Natural killer cell (primary cell): Measurements from ENCODE around the gene ZNF827. TPM values are rescaled to one million over a fixed set of nuclear protein-coding genes. Genes with fewer than 3 reads are reported as not detected.

Experiments used
- ATAC-seq, 3 donors: fragments of 150-1000 bp in 2 of 3; fragments of 200-7000 bp in 1 of 3; cut with Tn5 transposase; 1 replicate in 1 of 3; 2 replicates in 2 of 3; pipeline ENCODE4 v1.10.0; 2021; ENCODE audit warnings: mild to moderate bottlenecking in 2 of 3, moderate library complexity in 2 of 3
- DNase-seq, 2 donors: peaks; one replicate each; pipeline versions ENCODE4 v3.0.0 to v3.0.0-alpha.2; 2013 to 2021; ENCODE audit warnings: mixed read lengths in 1 of 2
- H3K27ac ChIP-seq: one replicate; pipeline ENCODE4 v1.5.1; 2013; ENCODE audit warnings: mild to moderate bottlenecking, low read length
- H3K27me3 ChIP-seq: one replicate; pipeline ENCODE4 v1.6.1; 2013; ENCODE audit warnings: low read length; ENCODE audit not compliant: control insufficient read depth, insufficient read depth
- H3K36me3 ChIP-seq: one replicate; pipeline ENCODE4 v1.6.1; 2013; ENCODE audit warnings: low read length; ENCODE audit not compliant: control insufficient read depth, insufficient read depth
- H3K4me1 ChIP-seq: one replicate; pipeline ENCODE4 v1.6.1; 2013; ENCODE audit warnings: low read length; ENCODE audit not compliant: control insufficient read depth, insufficient read depth
- H3K4me3 ChIP-seq: one replicate; pipeline ENCODE4 v1.5.1; 2013; ENCODE audit warnings: low read length
- H3K9me3 ChIP-seq: one replicate; pipeline ENCODE4 v1.6.1; 2013; ENCODE audit warnings: low read length; ENCODE audit not compliant: control insufficient read depth, insufficient read depth
- H3K27ac Mint-ChIP-seq, 2 donors: one replicate each; pipeline ENCODE4 v1.8.0; 2022; ENCODE audit warnings: mild to moderate bottlenecking in 2 of 2, mixed read lengths in 2 of 2, moderate library complexity in 1 of 2
- H3K27me3 Mint-ChIP-seq, 2 donors: one replicate each; pipeline ENCODE4 v1.8.0; 2022; ENCODE audit warnings: low read depth in 2 of 2, mixed read lengths in 2 of 2
- H3K36me3 Mint-ChIP-seq: one replicate; pipeline ENCODE4 v1.8.0; 2022; ENCODE audit warnings: mixed read lengths
- H3K4me1 Mint-ChIP-seq, 2 donors: one replicate each; pipeline ENCODE4 v1.8.0; 2022; ENCODE audit warnings: mixed read lengths in 2 of 2
- H3K4me3 Mint-ChIP-seq: one replicate; pipeline ENCODE4 v1.8.0; 2022; ENCODE audit warnings: mild to moderate bottlenecking, moderate library complexity, mixed read lengths
- H3K9me3 Mint-ChIP-seq, 2 donors: one replicate each; pipeline ENCODE4 v1.8.0; 2022; ENCODE audit warnings: mixed read lengths in 2 of 2
- WGBS: methylation state at CpG from one replicate; pipeline ENCODE4 v1.1.7; 2013; ENCODE audit warnings: missing lambda C conversion rate; ENCODE audit not compliant: insufficient coverage; 5-methylcytosine and 5-hydroxymethylcytosine counted together
- intact Hi-C: fragments of 100-400 bp; cut with micrococcal nuclease; formaldehyde crosslinking; loops from one replicate; pipeline ENCODE4 v1.14.2; 2022
- total RNA-seq, 4 donors: library from RNA; stranded (reverse); fragments of 120-200 nt in 1 of 4; gene quantifications; one replicate each; pipeline versions ENCODE4 v1.2.3 to v1.2.4, GENCODE V29; 2013 to 2022
- TF ChIP-seq, protein P1 (sequence below): fragments of 200-600 bp; IDR thresholded peaks from one replicate; pipeline ENCODE4 v1.8.0; 2022; ENCODE audit warnings: antibody characterized with exemption

Gene ZNF827
- total RNA-seq, 3 donors from 2014 or later (not counting 1 experiment from before 2014, with no cell fraction given) = 25.8 to 35.5 (median 32.9) TPM

GRCh38 chr4:145709843-145710242 is 228.8 kb downstream of the ZNF827 start:
- WGBS = 80% methylated on average over 3 of the region's 3 CpGs
- no peak overlapping the region for H3K4me3 Mint-ChIP-seq
- no peak overlapping the region for H3K4me3 ChIP-seq
- TF ChIP-seq, protein P1, sequence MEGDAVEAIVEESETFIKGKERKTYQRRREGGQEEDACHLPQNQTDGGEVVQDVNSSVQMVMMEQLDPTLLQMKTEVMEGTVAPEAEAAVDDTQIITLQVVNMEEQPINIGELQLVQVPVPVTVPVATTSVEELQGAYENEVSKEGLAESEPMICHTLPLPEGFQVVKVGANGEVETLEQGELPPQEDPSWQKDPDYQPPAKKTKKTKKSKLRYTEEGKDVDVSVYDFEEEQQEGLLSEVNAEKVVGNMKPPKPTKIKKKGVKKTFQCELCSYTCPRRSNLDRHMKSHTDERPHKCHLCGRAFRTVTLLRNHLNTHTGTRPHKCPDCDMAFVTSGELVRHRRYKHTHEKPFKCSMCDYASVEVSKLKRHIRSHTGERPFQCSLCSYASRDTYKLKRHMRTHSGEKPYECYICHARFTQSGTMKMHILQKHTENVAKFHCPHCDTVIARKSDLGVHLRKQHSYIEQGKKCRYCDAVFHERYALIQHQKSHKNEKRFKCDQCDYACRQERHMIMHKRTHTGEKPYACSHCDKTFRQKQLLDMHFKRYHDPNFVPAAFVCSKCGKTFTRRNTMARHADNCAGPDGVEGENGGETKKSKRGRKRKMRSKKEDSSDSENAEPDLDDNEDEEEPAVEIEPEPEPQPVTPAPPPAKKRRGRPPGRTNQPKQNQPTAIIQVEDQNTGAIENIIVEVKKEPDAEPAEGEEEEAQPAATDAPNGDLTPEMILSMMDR = no peak
- H3K9me3 Mint-ChIP-seq = peaks cover 8% of the 10 kb centered on the region in 2 donors
- intact Hi-C loops = no loop called here
- peaks cover 6% of the 10 kb centered on the region for H3K9me3 ChIP-seq
- no peaks in the 10 kb centered on the region for H3K36me3 ChIP-seq
- no peaks in the 10 kb centered on the region for H3K27me3 ChIP-seq
- H3K27me3 Mint-ChIP-seq = peaks cover 7% of the 10 kb centered on the region in 2 donors
- no peak for DNase-seq
- H3K36me3 Mint-ChIP-seq = peaks cover 12% of the 10 kb centered on the region
- H3K27ac Mint-ChIP-seq = no peak overlapping the region
- no peaks in the 10 kb centered on the region for H3K4me1 Mint-ChIP-seq
- H3K27ac ChIP-seq = no peak overlapping the region
- ATAC-seq = no peak
- H3K4me1 ChIP-seq = no peaks in the 10 kb centered on the region

DNA sequence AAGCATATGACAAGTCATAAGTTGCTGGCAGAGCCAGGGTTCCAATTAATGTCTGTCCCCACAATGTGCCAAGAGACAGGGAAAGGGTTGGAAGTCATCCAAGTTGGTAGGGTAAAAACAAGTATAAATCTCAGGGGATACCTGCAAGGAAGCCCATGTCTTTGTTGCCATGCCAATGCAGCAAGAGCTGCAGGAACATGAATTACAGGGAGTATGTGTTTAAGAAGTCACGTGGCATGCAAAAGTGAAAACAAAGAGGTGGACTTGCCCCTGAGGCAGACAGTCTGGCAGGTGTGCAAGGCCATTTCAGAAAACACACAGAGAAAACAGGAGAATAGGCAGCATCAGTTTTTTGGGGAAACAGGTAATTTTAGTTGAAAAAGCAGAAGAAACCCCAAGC is 229.3 kb downstream of the ZNF827 start:
- Mint-ChIP-seq H3K27me3 (peaks cover 5 to 7% of the 10 kb centered on the region in 2 donors), H3K4me3 (no peak overlapping the region), H3K9me3 (peaks cover 8% of the 10 kb centered on the region in 2 donors), H3K4me1 (no peaks in the 10 kb centered on the region), H3K27ac (no peak overlapping the region), H3K36me3 (peaks cover 12% of the 10 kb centered on the region)
- H3K27ac ChIP-seq = no peak overlapping the region
- H3K4me1 ChIP-seq = no peaks in the 10 kb centered on the region
- TF ChIP-seq, protein P1 = no peak
- H3K9me3 ChIP-seq = peaks cover 6% of the 10 kb centered on the region
- ATAC-seq = no peak
- no peak for DNase-seq
- intact Hi-C loops = no loop called here
- H3K27me3 ChIP-seq = no peaks in the 10 kb centered on the region
- 89% methylated on average over 1 of the region's 1 CpG for WGBS
- no peaks in the 10 kb centered on the region for H3K36me3 ChIP-seq
- no peak overlapping the region for H3K4me3 ChIP-seq

Other genes starting within 250 kb of the ZNF827 start
- gene LSM6, start 236.9 kb upstream of the ZNF827 start, total RNA-seq = 10 to 100 TPM; 23.8 to 27.5 (median 23.8) TPM